ENCODE measurements around the gene ADCYAP1R1. TPM values are rescaled to one million over a fixed set of nuclear protein-coding genes. Genes with fewer than 3 reads are reported as not detected.

ADCYAP1R1 gene
- total RNA-seq, 1 donor from 2014 or later: 2.9 TPM

DNA sequence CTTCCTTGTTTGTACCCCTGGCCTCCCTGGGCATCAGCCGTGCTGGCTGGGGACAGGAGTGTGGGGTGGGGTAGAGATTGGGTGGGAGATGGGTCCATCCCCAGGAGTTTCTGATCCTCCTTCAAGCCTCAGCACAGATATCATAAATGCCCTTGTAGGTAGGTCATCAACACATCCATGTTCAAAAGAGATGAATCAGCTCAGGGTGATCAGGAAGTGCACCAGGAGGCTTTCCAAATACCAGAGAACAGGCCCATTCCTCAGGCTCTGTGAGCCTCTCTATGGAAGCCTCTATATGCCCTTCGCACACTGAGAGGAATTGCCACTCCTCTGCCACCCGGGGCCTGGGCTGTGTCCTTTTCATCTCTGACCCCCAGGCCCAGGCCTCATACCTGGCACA lies 31.9 kb upstream of the ADCYAP1R1 start:
- TF ChIP-seq, protein P1, sequence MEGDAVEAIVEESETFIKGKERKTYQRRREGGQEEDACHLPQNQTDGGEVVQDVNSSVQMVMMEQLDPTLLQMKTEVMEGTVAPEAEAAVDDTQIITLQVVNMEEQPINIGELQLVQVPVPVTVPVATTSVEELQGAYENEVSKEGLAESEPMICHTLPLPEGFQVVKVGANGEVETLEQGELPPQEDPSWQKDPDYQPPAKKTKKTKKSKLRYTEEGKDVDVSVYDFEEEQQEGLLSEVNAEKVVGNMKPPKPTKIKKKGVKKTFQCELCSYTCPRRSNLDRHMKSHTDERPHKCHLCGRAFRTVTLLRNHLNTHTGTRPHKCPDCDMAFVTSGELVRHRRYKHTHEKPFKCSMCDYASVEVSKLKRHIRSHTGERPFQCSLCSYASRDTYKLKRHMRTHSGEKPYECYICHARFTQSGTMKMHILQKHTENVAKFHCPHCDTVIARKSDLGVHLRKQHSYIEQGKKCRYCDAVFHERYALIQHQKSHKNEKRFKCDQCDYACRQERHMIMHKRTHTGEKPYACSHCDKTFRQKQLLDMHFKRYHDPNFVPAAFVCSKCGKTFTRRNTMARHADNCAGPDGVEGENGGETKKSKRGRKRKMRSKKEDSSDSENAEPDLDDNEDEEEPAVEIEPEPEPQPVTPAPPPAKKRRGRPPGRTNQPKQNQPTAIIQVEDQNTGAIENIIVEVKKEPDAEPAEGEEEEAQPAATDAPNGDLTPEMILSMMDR (IDR thresholded peaks at IDR 0.05): no peak
- Histone ChIP-seq H3K9me3 (no peaks in the 10 kb centered on the region), H3K36me3 (no peaks in the 10 kb centered on the region), H3K4me1 (no peaks in the 10 kb centered on the region), H3K4me3 (no peak overlapping the region), H3K27ac (no peak overlapping the region), H3K27me3 (ENCODE audit: low read depth) (no peaks in the 10 kb centered on the region)
- no peak for ATAC-seq
- DNase-seq: no peak
- intact Hi-C loops (cut with DNase I): no loop called here

DNA sequence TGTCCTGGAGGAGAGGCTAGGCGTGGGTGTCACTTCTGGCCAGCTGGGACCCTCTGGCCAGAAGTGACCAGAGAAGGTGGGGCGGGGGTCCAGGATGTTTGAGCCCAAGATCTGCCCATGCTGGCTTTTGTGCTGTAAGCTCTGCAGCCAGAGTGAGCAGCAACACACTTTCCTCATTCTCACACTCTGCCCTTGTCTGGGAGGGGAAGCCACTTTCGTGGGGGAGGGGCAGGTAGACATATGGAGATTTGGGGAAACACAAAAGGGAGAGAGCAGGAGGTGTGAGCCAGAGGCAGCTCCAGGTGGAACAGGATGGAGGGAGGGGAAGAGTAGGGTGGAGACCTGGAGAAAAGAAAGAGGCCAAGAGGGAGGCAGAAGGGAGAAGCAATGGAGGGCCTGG lies 31.5 kb upstream of the ADCYAP1R1 start:
- no peak for DNase-seq
- intact Hi-C loops (cut with DNase I): no loop called here
- TF ChIP-seq, protein P1 (IDR thresholded peaks at IDR 0.05): no peak
- Histone ChIP-seq H3K9me3 (no peaks in the 10 kb centered on the region), H3K4me3 (no peak overlapping the region), H3K27ac (no peak overlapping the region), H3K36me3 (no peaks in the 10 kb centered on the region), H3K4me1 (no peaks in the 10 kb centered on the region), H3K27me3 (ENCODE audit: low read depth) (no peaks in the 10 kb centered on the region)
- ATAC-seq: no peak

DNA sequence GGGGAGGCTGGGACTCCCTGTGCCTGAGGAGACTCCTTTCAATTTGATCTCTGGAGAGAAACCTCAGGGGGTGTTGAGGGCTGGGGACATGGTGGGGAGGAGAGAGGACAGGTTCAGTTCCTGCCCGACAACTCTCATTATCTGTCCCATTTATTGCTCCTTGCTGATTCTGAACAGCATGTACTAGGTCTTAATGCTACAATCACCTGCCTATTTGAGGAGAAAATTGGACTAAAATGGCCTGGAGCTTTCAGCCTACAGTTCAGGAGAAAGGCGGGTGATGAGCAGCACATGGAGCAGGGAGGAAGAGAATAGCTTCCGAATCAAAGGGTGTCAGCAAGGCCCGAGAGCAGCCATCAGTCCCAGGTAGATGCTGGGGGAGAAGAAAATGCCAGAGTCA lies 30.0 kb upstream of the ADCYAP1R1 start:
- H3K36me3 ChIP-seq: no peaks in the 10 kb centered on the region
- intact Hi-C loops (cut with DNase I): no loop called here
- ATAC-seq (no peak), DNase-seq (no peak)
- TF ChIP-seq, protein P1 (IDR thresholded peaks at IDR 0.05): no peak
- H3K9me3 ChIP-seq: no peaks in the 10 kb centered on the region
- H3K27ac ChIP-seq: no peak overlapping the region
- no peak overlapping the region for H3K4me3 ChIP-seq
- no peaks in the 10 kb centered on the region for H3K4me1 ChIP-seq
- no peaks in the 10 kb centered on the region for H3K27me3 ChIP-seq (ENCODE audit: low read depth)

DNA sequence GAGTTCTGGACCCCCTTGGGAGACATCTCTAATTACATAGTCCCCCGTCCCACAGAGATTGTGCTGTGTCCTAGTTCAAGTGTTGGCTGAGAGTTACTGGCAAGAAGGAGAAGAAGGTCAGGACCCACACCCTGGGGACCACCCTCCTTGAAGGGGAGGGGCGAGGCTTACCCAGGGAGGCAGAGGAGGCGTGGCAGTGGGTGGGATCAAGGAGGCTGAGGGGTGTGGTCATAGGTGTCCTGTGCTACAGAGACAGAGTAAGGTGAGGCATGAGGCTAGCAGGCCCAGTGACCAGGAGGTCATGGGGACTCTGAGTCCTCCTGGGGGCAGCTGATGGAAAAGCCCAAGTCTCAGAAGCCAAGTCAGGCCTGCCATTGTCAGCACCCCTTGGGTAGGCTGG lies 29.4 kb upstream of the ADCYAP1R1 start:
- H3K4me3 ChIP-seq: no peak overlapping the region
- no peak for ATAC-seq
- H3K4me1 ChIP-seq: no peaks in the 10 kb centered on the region
- TF ChIP-seq, protein P1 (IDR thresholded peaks at IDR 0.05): no peak
- H3K9me3 ChIP-seq: no peaks in the 10 kb centered on the region
- H3K27me3 ChIP-seq (ENCODE audit: low read depth): no peaks in the 10 kb centered on the region
- no peak for DNase-seq
- H3K27ac ChIP-seq: no peak overlapping the region
- intact Hi-C loops (cut with DNase I): no loop called here
- H3K36me3 ChIP-seq: no peaks in the 10 kb centered on the region

DNA sequence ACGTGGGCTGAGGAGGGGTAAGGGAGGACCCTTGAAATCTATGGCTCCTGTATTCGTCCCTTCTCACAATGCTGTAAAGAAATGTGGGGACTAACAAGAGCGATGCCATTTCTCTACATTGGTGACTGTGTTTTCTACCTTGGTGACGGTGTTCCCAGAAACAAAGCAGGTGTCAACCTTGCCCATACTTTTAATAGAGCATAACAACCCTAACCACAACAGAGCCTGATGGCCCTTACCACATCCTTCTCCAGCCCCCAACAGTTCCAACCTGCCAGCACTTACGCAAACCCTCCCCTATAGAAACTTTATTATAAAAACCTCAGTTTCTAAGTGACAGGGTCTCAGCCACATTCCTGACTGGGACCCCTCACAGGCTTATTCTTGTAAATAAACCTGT lies 28.2 kb upstream of the ADCYAP1R1 start:
- H3K4me3 ChIP-seq: no peak overlapping the region
- intact Hi-C loops (cut with DNase I): no loop called here
- no peaks in the 10 kb centered on the region for H3K27me3 ChIP-seq (ENCODE audit: low read depth)
- no peak for ATAC-seq
- TF ChIP-seq, protein P1 (IDR thresholded peaks at IDR 0.05): no peak
- H3K36me3 ChIP-seq: no peaks in the 10 kb centered on the region
- H3K4me1 ChIP-seq: no peaks in the 10 kb centered on the region
- DNase-seq: no peak
- H3K27ac ChIP-seq: no peak overlapping the region
- H3K9me3 ChIP-seq: no peaks in the 10 kb centered on the region
